NCI-H226 (cell line): ENCODE measurements around the gene CDC42.

Experiments
- DNase-seq: peaks from one replicate; pipeline ENCODE4 v3.0.0-alpha.2; 2015

The CDC42 gene

GRCh38 chr1:22038036-22038435 lies 14.5 kb upstream of the CDC42 start:
- no peak for DNase-seq

DNA sequence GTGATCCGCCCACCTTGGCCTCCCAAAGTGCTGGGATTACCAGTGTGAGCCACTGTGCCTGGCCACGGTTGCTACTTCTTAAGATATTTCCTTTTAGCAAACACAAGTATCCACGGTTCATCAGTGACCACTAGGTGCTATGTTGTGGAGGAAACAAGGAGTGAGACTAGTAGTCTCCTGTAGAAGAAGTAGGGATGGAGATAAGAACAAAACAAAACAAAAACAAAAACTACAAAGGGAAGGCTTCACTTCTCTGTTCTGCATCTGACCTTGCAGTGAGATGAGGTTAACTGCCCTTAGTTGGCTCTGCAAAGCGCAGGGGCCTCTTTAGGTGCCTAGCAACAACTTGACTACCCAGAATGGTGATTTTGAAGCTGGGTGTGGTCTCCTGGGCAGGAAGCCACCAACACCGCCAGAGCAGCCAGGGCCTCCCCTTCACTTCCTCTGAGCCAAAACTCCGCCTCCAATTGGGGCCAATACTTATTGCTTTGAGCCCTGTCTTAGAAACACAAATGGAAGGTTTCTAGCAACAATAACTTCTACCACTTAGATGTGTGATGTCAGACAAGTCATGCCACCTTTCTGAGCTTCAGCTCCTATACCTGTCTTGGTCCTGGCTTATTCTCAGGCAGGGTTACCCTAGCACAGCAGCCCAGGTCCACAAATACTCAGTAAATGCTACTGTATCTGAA lies 12.8 kb upstream of the CDC42 start:
- peak; percentile 38 for DNase-seq

- no peak for DNase-seq
Observed at GRCh38 chr1:22040286-22040623, 12.3 kb upstream of the CDC42 start.

GRCh38 chr1:22041505-22041904 lies 11.0 kb upstream of the CDC42 start:
- no peak for DNase-seq

GRCh38 chr1:22043198-22043769 lies 9.2 kb upstream of the CDC42 start:
- no peak for DNase-seq

GRCh38 chr1:22044690-22045420 lies 7.7 kb upstream of the CDC42 start:
- peak; percentile 60 for DNase-seq

DNA sequence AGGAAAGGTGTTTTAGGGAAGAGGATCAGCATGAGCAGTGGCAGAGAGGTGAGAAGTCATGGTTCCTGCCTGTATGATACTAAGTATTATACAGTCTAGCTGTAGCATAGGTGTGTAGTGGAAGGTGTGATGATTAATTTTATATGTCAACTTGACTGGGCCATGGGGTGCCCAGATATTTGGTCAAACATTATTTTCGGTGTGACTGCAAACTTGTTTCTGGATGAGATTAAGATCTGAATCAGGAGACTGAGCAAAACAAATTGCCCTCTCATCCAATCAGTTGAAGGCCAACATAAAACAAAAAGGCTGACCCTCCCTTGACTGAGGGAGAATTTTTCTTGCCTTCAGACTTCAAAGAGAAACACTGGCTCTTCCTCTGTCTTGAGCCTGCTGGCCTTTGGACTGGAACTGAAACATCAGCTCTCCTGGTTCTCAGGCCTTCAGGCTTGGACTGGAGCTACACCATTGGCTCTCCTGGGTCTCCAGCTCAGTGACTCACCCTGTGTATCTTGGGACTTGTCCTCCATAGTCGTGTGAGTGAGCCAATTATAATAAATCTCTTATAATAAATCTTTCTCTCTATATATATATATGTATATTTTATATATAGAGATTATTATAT lies 6.8 kb upstream of the CDC42 start:
- peak; percentile 22 for DNase-seq

GRCh38 chr1:22048351-22049192 lies 3.9 kb upstream of the CDC42 start:
- no peak for DNase-seq

DNA sequence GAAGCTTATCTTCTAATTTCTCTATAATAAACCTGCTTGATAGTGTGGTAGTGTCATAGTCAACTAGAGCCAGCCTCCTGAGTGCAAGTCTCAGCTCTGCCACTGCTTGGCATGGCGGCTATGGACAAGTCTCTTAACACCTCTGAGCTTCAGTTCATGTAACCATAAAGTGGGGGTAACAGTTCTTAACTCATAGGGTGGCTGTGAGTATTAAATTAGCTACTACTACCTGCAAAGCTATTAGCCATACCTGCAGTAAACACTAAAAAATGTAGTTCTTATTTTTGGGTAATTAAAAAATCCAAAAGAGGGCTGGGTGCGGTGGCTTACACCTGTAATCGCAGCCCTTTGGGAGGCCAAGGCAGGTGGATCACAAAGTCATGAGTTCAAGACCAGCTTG lies 2.2 kb upstream of the CDC42 start:
- DNase-seq: no peak

DNA sequence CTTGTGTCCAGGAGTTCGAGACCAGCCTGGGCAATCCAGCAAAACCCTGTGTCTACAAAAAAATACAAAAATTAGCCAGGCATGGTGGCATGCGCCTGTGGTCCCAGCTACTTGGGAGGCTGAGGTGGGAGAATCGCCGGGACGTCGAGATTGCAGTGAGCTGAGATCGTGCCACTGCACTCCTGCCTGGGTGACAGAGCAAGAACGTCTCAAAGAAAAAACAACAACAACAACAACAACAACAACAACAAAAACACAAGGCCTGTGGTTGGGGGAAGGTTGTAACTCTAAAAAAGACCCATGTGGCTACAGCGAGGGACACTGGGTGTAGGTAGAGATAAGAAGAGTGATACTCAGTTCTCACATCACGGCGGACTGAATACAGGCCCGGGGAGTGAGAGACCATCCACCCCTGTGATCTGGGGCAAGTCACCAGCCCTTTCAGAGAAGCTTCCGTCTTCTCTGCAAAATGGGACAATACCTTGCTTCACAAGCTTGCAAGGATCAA lies 848 bp upstream of the CDC42 start:
- no peak for DNase-seq

DNA sequence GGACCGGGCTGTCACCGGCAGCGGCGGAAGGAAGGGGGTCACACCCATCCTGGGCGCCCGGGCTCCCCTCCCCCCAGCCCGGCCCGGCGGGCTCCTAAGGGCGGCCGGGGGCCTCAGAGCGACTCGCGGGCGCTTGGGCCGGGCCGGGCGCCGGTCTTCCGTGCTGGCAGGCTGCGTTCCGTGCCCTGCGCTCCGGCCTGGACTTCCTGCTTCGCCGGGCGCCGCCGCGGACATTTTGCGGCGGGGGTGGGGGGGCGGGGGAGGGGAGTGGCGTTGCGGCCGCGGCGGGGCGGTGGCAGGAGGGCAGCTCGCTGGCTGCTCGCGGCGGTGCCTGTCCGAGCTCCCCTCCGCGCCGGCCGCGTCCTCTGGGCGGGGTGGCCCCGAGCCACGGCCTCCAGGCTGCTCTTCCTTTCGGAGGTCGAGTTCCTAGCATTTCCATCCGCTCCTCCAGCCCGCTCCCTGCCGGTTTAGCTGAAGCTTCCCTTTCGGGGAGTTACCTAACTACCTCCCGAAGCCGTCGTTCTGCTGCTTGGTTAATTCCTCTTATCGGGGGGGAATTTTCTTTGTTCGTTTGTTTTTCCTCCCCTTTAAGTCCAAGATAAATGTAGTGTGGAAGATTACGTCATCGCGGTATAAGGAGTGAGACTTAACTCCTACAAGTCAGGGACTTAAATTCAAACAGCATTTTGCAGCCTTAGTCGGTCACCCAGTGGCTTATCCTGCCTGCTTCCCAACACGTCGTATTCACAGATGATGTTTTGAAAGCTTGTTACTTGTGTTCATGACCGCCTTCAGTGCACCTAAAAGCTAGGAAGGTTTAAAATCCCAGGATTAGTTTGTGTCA lies 730 bp downstream of the CDC42 start:
- DNase-seq: peak; percentile 82

GRCh38 chr1:22053861-22054770 lies 1.6 kb downstream of the CDC42 start:
- peak; percentile 8 for DNase-seq

DNA sequence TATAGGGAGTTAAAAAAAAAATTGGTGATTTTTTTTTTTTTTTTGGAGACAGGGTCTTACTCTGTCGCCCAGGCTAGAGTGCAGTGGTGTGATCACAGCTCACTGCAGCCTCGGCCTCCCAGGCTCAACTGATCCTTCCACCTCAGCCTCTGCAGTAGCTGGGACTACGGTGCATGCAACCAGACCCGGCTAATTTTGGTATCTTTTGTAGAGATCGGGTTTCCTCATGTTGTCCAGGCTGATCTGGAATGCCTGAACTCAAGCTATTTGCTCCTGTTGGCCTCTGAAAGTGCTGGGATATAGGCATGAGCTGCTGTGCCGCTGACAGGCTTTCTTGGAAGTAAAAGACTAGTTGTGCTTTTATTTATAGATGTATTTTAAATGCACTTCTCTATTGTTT lies 3.0 kb downstream of the CDC42 start:
- DNase-seq: no peak

DNA sequence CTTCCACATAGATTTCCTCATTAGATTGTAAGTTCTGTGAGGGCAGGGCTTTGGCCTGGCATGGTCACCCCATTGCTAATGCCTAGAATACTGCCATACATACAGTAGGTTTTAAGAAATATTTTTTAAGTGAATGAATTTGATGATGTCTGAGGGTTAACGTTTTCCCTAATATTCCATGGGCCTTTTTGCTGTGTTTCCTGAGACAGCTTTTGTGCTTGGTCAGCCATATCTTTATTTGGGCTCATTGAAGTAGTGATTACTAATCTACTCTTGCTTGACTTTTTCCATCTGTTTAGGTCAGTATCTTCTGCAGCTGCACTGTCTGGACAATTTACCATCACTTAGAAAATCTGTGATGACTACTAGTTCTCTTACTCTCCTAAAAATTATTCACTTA lies 3.5 kb downstream of the CDC42 start:
- DNase-seq: no peak

- DNase-seq: no peak
Observed at GRCh38 chr1:22056936-22057335, 4.4 kb downstream of the CDC42 start.

- no peak for DNase-seq
Observed at GRCh38 chr1:22057861-22058260, 5.4 kb downstream of the CDC42 start.

GRCh38 chr1:22064751-22065402 lies 12.4 kb downstream of the CDC42 start:
- no peak for DNase-seq

- DNase-seq: no peak
Observed at GRCh38 chr1:22071511-22071910, 19.0 kb downstream of the CDC42 start.

GRCh38 chr1:22074803-22075202 lies 22.3 kb downstream of the CDC42 start:
- DNase-seq: no peak

DNA sequence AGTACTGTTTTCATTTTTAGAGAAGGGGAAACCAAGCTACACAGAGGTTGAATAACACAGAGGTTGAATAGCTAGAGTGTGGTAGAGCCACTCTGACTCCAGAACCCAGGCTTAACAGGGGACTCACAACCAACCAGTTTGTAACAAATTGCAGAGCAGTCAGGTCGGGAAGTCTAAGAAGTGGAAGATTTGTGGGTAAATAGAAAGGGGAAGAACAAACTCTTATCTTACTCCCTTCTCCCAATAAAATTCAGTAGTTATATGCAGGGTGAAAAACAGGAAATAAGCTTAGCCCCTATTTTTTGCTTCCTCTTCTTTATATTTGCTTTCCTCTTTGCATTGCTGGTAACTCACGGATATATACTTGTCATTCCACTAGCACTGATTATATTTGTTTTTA lies 23.2 kb downstream of the CDC42 start:
- DNase-seq: no peak
